ENCODE measurements around the gene ASCC3.

Gene ASCC3

GRCh38 chr6:100880149-100880852, 828 bp downstream of the ASCC3 start:
- Histone ChIP-seq H3K4me3 (ENCODE audit: low read length) (peak overlapping the region; percentile 93), H3K9me3 (ENCODE audit: insufficient read depth, low read depth, low read length) (no peaks in the 10 kb centered on the region), H3K9ac (ENCODE audit: low read depth, low read length) (peak overlapping the region; percentile 73; the same call in 1 of the 2 replicates), H3K36me3 (ENCODE audit: insufficient read depth, low read depth, low read length) (no peaks in the 10 kb centered on the region; the same call in 1 of the 2 replicates), H3K27ac (ENCODE audit: low read length) (no peak overlapping the region), H3K27me3 (ENCODE audit: insufficient read depth, low read length) (no peaks in the 10 kb centered on the region), H3K4me1 (ENCODE audit: insufficient read depth, low read length) (peaks cover 58% of the 10 kb centered on the region)

GRCh38 chr6:100879317-100879716, 1.8 kb downstream of the ASCC3 start:
- Histone ChIP-seq H3K36me3 (ENCODE audit: insufficient read depth, low read depth, low read length) (no peaks in the 10 kb centered on the region; the same call in 1 of the 2 replicates), H3K27me3 (ENCODE audit: insufficient read depth, low read length) (no peaks in the 10 kb centered on the region), H3K4me1 (ENCODE audit: insufficient read depth, low read length) (peaks cover 58% of the 10 kb centered on the region), H3K9me3 (ENCODE audit: insufficient read depth, low read depth, low read length) (no peaks in the 10 kb centered on the region), H3K9ac (ENCODE audit: low read depth, low read length) (peak overlapping the region; percentile 55; the same call in 1 of the 2 replicates), H3K4me3 (ENCODE audit: low read length) (peak overlapping the region; percentile 93), H3K27ac (ENCODE audit: low read length) (no peak overlapping the region)

DNA sequence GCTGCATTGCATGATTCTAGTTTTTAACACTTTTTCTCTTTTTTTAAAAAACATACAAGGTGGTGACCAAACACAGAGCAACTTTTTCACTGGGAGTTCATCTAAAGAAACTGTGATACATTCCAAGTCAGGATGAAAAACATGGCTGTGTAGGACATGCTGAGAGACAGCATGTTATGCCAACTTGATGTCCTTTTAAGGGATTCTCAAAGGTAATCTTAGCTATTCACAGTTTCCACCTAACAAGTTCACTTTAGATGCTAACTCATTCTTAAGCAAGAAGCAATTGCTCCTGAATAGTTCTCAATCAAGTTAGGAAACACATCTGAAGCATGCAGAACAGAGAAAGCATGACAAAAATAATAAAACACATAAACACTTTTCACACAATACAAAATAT, 3.3 kb downstream of the ASCC3 start:
- no peaks in the 10 kb centered on the region for H3K9me3 ChIP-seq (ENCODE audit: insufficient read depth, low read depth, low read length)
- H3K4me1 ChIP-seq (ENCODE audit: insufficient read depth, low read length), result peaks cover 52% of the 10 kb centered on the region
- H3K4me3 ChIP-seq (ENCODE audit: low read length), result peak overlapping the region; percentile 48

DNA sequence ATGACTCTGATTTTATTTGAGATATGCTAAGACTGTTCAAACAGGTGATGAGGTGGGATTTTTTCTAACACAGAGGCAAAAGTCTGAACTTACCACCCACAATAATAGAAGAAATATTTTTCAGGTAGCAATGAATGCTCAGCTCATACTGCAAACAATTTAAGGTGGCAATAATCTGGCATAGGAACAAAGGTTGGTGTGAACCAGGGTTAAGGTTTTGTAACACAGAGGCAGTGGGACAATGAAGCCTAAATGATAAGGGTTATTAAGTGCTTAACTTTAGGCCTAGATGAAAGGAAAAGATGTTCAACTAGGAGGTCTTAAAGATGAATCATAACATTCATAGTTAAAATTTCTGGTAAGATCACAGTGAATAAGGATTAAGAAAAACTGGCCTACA, 4.9 kb downstream of the ASCC3 start:
- Histone ChIP-seq H3K36me3 (ENCODE audit: insufficient read depth, low read depth, low read length) (peaks cover 3% of the 10 kb centered on the region), H3K27me3 (ENCODE audit: insufficient read depth, low read length) (no peaks in the 10 kb centered on the region), H3K27ac (ENCODE audit: low read length) (no peak overlapping the region), H3K4me1 (ENCODE audit: insufficient read depth, low read length) (peaks cover 42% of the 10 kb centered on the region), H3K9me3 (ENCODE audit: insufficient read depth, low read depth, low read length) (no peaks in the 10 kb centered on the region), H3K4me3 (ENCODE audit: low read length) (no peak overlapping the region), H3K9ac (ENCODE audit: low read depth, low read length) (no peak overlapping the region)

More for the DNA sequence above, 3.3 kb downstream of the ASCC3 start:
- Histone ChIP-seq H3K36me3 (ENCODE audit: insufficient read depth, low read depth, low read length) (no peaks in the 10 kb centered on the region; the same call in 1 of the 2 replicates), H3K9ac (ENCODE audit: low read depth, low read length) (peak overlapping the region; percentile 55; the same call in 1 of the 2 replicates), H3K27me3 (ENCODE audit: insufficient read depth, low read length) (no peaks in the 10 kb centered on the region), H3K27ac (ENCODE audit: low read length) (peak overlapping the region; percentile 44)

DNA sequence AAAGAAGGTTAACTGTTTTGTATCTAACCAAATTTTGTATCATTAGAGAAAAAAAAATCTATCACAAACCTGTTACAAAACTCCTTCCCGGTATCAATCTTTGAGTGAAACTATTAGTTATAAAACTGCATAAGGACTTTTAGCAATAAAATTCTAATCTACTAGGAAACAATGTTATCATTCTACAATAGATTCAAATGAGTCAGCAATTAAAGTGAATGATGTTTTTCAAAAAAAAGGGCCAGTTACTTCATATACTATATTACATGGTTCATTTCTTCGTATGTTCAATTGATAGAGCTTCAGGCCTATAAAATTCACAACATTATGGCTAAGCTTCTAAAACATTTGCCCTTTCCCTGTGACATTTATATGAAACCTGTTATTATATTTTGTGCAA, 15.6 kb downstream of the ASCC3 start:
- Histone ChIP-seq H3K4me3 (ENCODE audit: low read length) (no peak overlapping the region), H3K36me3 (ENCODE audit: insufficient read depth, low read depth, low read length) (peaks cover 66% of the 10 kb centered on the region), H3K9me3 (ENCODE audit: insufficient read depth, low read depth, low read length) (no peaks in the 10 kb centered on the region), H3K4me1 (ENCODE audit: insufficient read depth, low read length) (no peaks in the 10 kb centered on the region; the same call in 1 of the 2 replicates), H3K27ac (ENCODE audit: low read length) (no peak overlapping the region), H3K27me3 (ENCODE audit: insufficient read depth, low read length) (no peaks in the 10 kb centered on the region), H3K9ac (ENCODE audit: low read depth, low read length) (no peak overlapping the region)

DNA sequence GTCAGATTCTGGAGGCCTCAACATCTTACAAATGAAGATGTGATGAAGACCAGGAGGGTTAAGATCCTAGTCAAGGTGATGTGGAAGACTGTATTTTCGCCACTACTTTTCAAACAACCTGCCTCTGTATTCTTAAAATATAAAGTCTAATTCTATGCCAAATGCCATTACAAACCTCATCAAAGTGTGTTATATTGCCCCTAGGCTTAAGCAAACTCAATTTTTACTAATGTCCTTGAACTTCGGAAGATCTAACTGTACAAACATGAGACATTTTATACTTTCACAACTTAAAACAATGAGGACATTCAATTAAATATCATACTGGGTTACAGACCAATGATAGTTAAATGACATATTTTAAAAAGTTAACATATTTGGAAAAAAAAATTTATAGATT, 19.1 kb downstream of the ASCC3 start:
- no peaks in the 10 kb centered on the region for H3K4me1 ChIP-seq (ENCODE audit: insufficient read depth, low read length)
- no peaks in the 10 kb centered on the region for H3K9me3 ChIP-seq (ENCODE audit: insufficient read depth, low read depth, low read length)
- H3K9ac ChIP-seq (ENCODE audit: low read depth, low read length), result no peak overlapping the region
- no peaks in the 10 kb centered on the region for H3K27me3 ChIP-seq (ENCODE audit: insufficient read depth, low read length)
- no peak overlapping the region for H3K27ac ChIP-seq (ENCODE audit: low read length)
- no peak overlapping the region for H3K4me3 ChIP-seq (ENCODE audit: low read length)
- H3K36me3 ChIP-seq (ENCODE audit: insufficient read depth, low read depth, low read length), result peaks cover 79% of the 10 kb centered on the region

DNA sequence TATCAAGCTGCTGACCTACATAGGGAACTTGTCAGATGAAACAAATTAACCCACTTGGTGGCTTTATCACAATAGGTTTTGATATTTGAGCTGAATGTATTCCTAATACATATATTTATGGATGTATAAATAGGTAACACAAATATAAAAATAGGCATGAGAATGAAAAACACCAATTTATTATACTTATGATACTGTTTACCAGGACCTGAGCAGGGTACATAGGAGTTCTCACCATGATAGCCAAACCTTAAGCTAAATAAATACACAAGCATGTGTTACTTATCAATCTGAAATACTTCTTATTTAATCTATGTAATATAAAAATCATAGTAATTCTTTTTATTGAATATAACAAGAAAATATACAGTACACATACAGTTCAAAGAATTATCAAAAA, 25.0 kb downstream of the ASCC3 start:
- Histone ChIP-seq H3K4me3 (ENCODE audit: low read length) (no peak overlapping the region), H3K9me3 (ENCODE audit: insufficient read depth, low read depth, low read length) (no peaks in the 10 kb centered on the region), H3K9ac (ENCODE audit: low read depth, low read length) (no peak overlapping the region), H3K27me3 (ENCODE audit: insufficient read depth, low read length) (no peaks in the 10 kb centered on the region), H3K27ac (ENCODE audit: low read length) (no peak overlapping the region), H3K36me3 (ENCODE audit: insufficient read depth, low read depth, low read length) (peaks cover 29% of the 10 kb centered on the region), H3K4me1 (ENCODE audit: insufficient read depth, low read length) (no peaks in the 10 kb centered on the region)

GRCh38 chr6:100851819-100852218, 29.3 kb downstream of the ASCC3 start:
- H3K4me3 ChIP-seq (ENCODE audit: low read length), result no peak overlapping the region
- H3K36me3 ChIP-seq (ENCODE audit: insufficient read depth, low read depth, low read length), result peaks cover 13% of the 10 kb centered on the region
- no peaks in the 10 kb centered on the region for H3K9me3 ChIP-seq (ENCODE audit: insufficient read depth, low read depth, low read length)
- no peaks in the 10 kb centered on the region for H3K27me3 ChIP-seq (ENCODE audit: insufficient read depth, low read length)
- no peak overlapping the region for H3K9ac ChIP-seq (ENCODE audit: low read depth, low read length)
- H3K27ac ChIP-seq (ENCODE audit: low read length), result no peak overlapping the region
- no peaks in the 10 kb centered on the region for H3K4me1 ChIP-seq (ENCODE audit: insufficient read depth, low read length)

DNA sequence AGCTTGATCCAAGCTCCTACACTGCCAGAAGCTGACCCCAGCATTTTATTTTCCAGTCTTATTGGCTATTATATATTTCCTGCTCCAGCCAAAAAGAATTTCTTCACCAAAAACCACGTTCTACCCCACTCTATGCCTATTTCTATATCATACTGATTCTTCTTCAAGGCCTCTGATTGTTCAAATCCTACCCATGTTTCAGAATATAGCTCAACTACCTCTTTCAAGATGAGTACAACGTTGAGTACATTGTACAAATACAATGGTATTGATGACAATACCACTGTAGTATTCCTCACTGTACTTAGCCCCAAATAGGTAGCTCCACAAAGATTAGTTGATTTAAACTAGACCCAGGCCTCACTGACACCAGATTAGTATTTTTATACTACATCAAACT, 31.0 kb downstream of the ASCC3 start:
- Histone ChIP-seq H3K27ac (ENCODE audit: low read length) (no peak overlapping the region), H3K27me3 (ENCODE audit: insufficient read depth, low read length) (no peaks in the 10 kb centered on the region), H3K9ac (ENCODE audit: low read depth, low read length) (no peak overlapping the region), H3K4me1 (ENCODE audit: insufficient read depth, low read length) (no peaks in the 10 kb centered on the region), H3K9me3 (ENCODE audit: insufficient read depth, low read depth, low read length) (no peaks in the 10 kb centered on the region), H3K4me3 (ENCODE audit: low read length) (no peak overlapping the region), H3K36me3 (ENCODE audit: insufficient read depth, low read depth, low read length) (peaks cover 13% of the 10 kb centered on the region)

DNA sequence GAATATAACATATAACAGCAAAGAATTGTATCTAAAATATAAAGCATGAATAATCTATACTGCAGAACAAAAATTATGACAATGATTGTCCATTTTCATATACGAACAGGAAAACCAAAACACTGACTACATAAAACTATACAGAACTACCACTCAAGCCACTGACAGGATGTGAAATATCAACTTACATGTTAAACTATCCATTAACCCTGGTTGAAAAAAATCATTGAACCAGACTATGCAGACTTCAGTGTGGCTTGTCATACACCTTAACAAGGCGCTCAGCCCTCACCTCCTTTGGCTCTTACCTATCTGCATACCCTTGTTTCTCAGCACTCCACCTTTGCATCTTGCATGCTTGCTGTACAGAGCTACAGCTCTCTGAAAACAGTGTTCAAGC, 34.9 kb downstream of the ASCC3 start:
- no peak overlapping the region for H3K9ac ChIP-seq (ENCODE audit: low read depth, low read length)

DNA sequence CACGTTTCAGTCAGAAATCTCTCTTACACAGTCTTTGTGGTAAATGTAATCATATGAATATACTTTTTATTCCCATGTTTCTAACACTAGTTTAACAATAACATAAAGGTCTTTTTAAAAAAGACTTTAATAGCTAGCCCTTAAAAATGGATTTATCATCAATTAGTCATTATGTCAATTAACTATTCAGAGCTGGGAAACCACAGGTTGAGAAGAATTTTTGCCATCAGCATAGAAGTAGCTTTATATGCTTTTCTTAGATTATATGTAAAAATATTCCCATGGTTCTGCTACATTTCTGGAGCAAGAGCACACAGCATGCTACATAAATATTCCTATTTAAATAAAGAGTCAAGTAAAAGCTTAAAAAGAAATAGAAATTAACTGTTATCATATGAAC, 35.5 kb downstream of the ASCC3 start:
- H3K27ac ChIP-seq (ENCODE audit: low read length), result no peak overlapping the region
- H3K27me3 ChIP-seq (ENCODE audit: insufficient read depth, low read length), result no peaks in the 10 kb centered on the region
- no peak overlapping the region for H3K4me3 ChIP-seq (ENCODE audit: low read length)
- H3K4me1 ChIP-seq (ENCODE audit: insufficient read depth, low read length), result peaks cover 15% of the 10 kb centered on the region; the same call in 1 of the 2 replicates
- no peaks in the 10 kb centered on the region for H3K9me3 ChIP-seq (ENCODE audit: insufficient read depth, low read depth, low read length)
- peaks cover 13% of the 10 kb centered on the region for H3K36me3 ChIP-seq (ENCODE audit: insufficient read depth, low read depth, low read length)
- H3K9ac ChIP-seq (ENCODE audit: low read depth, low read length), result no peak overlapping the region

More for the DNA sequence above, 34.9 kb downstream of the ASCC3 start:
- Histone ChIP-seq H3K27ac (ENCODE audit: low read length) (no peak overlapping the region), H3K4me3 (ENCODE audit: low read length) (no peak overlapping the region), H3K9me3 (ENCODE audit: insufficient read depth, low read depth, low read length) (no peaks in the 10 kb centered on the region), H3K27me3 (ENCODE audit: insufficient read depth, low read length) (no peaks in the 10 kb centered on the region), H3K36me3 (ENCODE audit: insufficient read depth, low read depth, low read length) (peaks cover 13% of the 10 kb centered on the region), H3K4me1 (ENCODE audit: insufficient read depth, low read length) (peaks cover 12% of the 10 kb centered on the region; the same call in 1 of the 2 replicates)

GRCh38 chr6:100839419-100839818, 41.7 kb downstream of the ASCC3 start:
- Histone ChIP-seq H3K4me3 (ENCODE audit: low read length) (no peak overlapping the region), H3K9me3 (ENCODE audit: insufficient read depth, low read depth, low read length) (no peaks in the 10 kb centered on the region), H3K9ac (ENCODE audit: low read depth, low read length) (no peak overlapping the region), H3K36me3 (ENCODE audit: insufficient read depth, low read depth, low read length) (no peaks in the 10 kb centered on the region), H3K27me3 (ENCODE audit: insufficient read depth, low read length) (no peaks in the 10 kb centered on the region), H3K4me1 (ENCODE audit: insufficient read depth, low read length) (peaks cover 15% of the 10 kb centered on the region; the same call in 1 of the 2 replicates), H3K27ac (ENCODE audit: low read length) (no peak overlapping the region)
